GM06990 (cell line): ENCODE data around the gene TGM2.

Source experiments
- DNase-seq: peaks from one replicate; pipeline ENCODE4 v3.0.0-alpha.2; 2011; ENCODE audit not compliant: insufficient read length; ENCODE audit errors: extremely low read depth
- H3K27me3 ChIP-seq: replicated peaks from 2 replicates; pipeline ENCODE4 v1.6.0; 2011; ENCODE audit warnings: low read length; ENCODE audit not compliant: control insufficient read depth, insufficient read depth
- H3K36me3 ChIP-seq: 2 replicates; pipeline ENCODE4 v1.5.1; 2011; ENCODE audit warnings: low read length; ENCODE audit not compliant: control insufficient read depth, insufficient read depth
- H3K4me3 ChIP-seq: replicated peaks from 2 replicates; pipeline ENCODE4 v1.5.1; 2011; ENCODE audit warnings: low read depth, mild to moderate bottlenecking, control low read depth, low read length
- CTCF ChIP-seq: IDR thresholded peaks from 2 replicates; pipeline ENCODE4 v1.5.1; 2011; ENCODE audit warnings: low read length, control low read depth, mild to moderate bottlenecking, inconsistent platforms; ENCODE audit not compliant: insufficient read depth, poor library complexity, severe bottlenecking

Gene TGM2

GRCh38 chr20:38165966-38166702 lies 1.1 kb upstream of the TGM2 start:
- Histone ChIP-seq H3K36me3 (no peaks in the 10 kb centered on the region), H3K27me3 (no peaks in the 10 kb centered on the region), H3K4me3 (no peak overlapping the region)
- no peak for TF ChIP-seq CTCF
- DNase-seq: no peak

- Histone ChIP-seq H3K27me3 (no peaks in the 10 kb centered on the region), H3K4me3 (peak overlapping the region; percentile 31; the same call in 1 of the 2 replicates), H3K36me3 (no peaks in the 10 kb centered on the region)
- DNase-seq: no peak
- TF ChIP-seq CTCF: no peak
Measured at GRCh38 chr20:38164624-38165088, 414 bp downstream of the TGM2 start.

GRCh38 chr20:38164069-38164468 lies 1.0 kb downstream of the TGM2 start:
- TF ChIP-seq CTCF: no peak
- Histone ChIP-seq H3K27me3 (no peaks in the 10 kb centered on the region), H3K4me3 (no peak overlapping the region), H3K36me3 (no peaks in the 10 kb centered on the region)
- no peak for DNase-seq

GRCh38 chr20:38162878-38163875 lies 1.9 kb downstream of the TGM2 start:
- DNase-seq: no peak
- Histone ChIP-seq H3K27me3 (no peaks in the 10 kb centered on the region), H3K4me3 (no peak overlapping the region), H3K36me3 (no peaks in the 10 kb centered on the region)
- no peak for TF ChIP-seq CTCF

- no peaks in the 10 kb centered on the region for H3K36me3 ChIP-seq
Measured at GRCh38 chr20:38162149-38162548, 2.9 kb downstream of the TGM2 start.

More at GRCh38 chr20:38162149-38162548, 2.9 kb downstream of the TGM2 start:
- H3K4me3 ChIP-seq: no peak overlapping the region
- H3K27me3 ChIP-seq: no peaks in the 10 kb centered on the region
- no peak for TF ChIP-seq CTCF
- no peak for DNase-seq
